H9 (cell line): ENCODE measurements around the gene MIEF1. TPM values are rescaled to one million over a fixed set of nuclear protein-coding genes. Genes with fewer than 3 reads are reported as not detected.

Source experiments
- DNase-seq: peaks from one replicate; pipeline ENCODE4 v3.0.0-alpha.2; 2017
- H2AFZ ChIP-seq: one replicate; pipeline ENCODE4 v1.6.1; 2013; ENCODE audit warnings: mild to moderate bottlenecking, low read length, control low read depth, moderate library complexity
- H2AK5ac ChIP-seq: 2 replicates; pipeline ENCODE4 v1.6.1; 2013; ENCODE audit warnings: low read length, control low read depth, mixed read lengths; ENCODE audit not compliant: insufficient read length
- H2BK120ac ChIP-seq: one replicate; pipeline ENCODE4 v1.6.1; 2013; ENCODE audit warnings: low read depth, mild to moderate bottlenecking, low read length, control low read depth, inconsistent platforms; ENCODE audit not compliant: poor library complexity, severe bottlenecking
- H2BK12ac ChIP-seq: 2 replicates; pipeline ENCODE4 v1.6.1; 2013; ENCODE audit warnings: low read length, control low read depth, mixed read lengths, low read depth; ENCODE audit not compliant: insufficient read length
- H2BK15ac ChIP-seq: 2 replicates; pipeline ENCODE4 v1.6.1; 2013; ENCODE audit warnings: low read depth, low read length, control low read depth
- H2BK20ac ChIP-seq: one replicate; pipeline ENCODE4 v1.6.1; 2013; ENCODE audit warnings: low read depth, mild to moderate bottlenecking, low read length, control low read depth, inconsistent platforms; ENCODE audit not compliant: poor library complexity, severe bottlenecking
- H2BK5ac ChIP-seq: 2 replicates; pipeline ENCODE4 v1.6.1; 2013; ENCODE audit warnings: low read length, control low read depth, mixed read lengths; ENCODE audit not compliant: insufficient read length
- H3K14ac ChIP-seq: 2 replicates; pipeline ENCODE4 v1.6.1; 2013; ENCODE audit warnings: low read length, control low read depth; ENCODE audit not compliant: insufficient read depth
- H3K18ac ChIP-seq: 2 replicates; pipeline ENCODE4 v1.6.1; 2013; ENCODE audit warnings: low read depth, mild to moderate bottlenecking, mixed read lengths, low read length, control low read depth; ENCODE audit not compliant: insufficient read length
- H3K23ac ChIP-seq: 2 replicates; pipeline ENCODE4 v1.6.1; 2013; ENCODE audit warnings: low read length, control low read depth, mixed read lengths, low read depth; ENCODE audit not compliant: insufficient read length
- H3K23me2 ChIP-seq: 2 replicates; pipeline ENCODE4 v1.6.1; 2013; ENCODE audit warnings: low read depth, mild to moderate bottlenecking, mixed read lengths, low read length, control low read depth; ENCODE audit not compliant: insufficient read length, poor library complexity, severe bottlenecking
- H3K27ac ChIP-seq: 2 replicates; pipeline ENCODE4 v1.5.1; 2013; ENCODE audit warnings: low read length, control low read depth, mixed read lengths, low read depth; ENCODE audit not compliant: insufficient read length
- H3K27me3 ChIP-seq: 2 replicates; pipeline ENCODE4 v1.6.1; 2013; ENCODE audit warnings: low read length, control low read depth, inconsistent platforms; ENCODE audit not compliant: insufficient read depth
- H3K4ac ChIP-seq: 2 replicates; pipeline ENCODE4 v1.6.1; 2013; ENCODE audit warnings: low read depth, mild to moderate bottlenecking, control low read depth, inconsistent platforms, low read length, moderate library complexity
- H3K4me1 ChIP-seq: 2 replicates; pipeline ENCODE4 v1.6.1; 2013; ENCODE audit warnings: low read length, control low read depth, inconsistent platforms; ENCODE audit not compliant: insufficient read depth
- H3K4me2 ChIP-seq: 2 replicates; pipeline ENCODE4 v1.6.1; 2013; ENCODE audit warnings: low read length, control low read depth, mixed read lengths; ENCODE audit not compliant: insufficient read length, insufficient read depth
- H3K56ac ChIP-seq: 2 replicates; pipeline ENCODE4 v1.6.1; 2013; ENCODE audit warnings: low read depth, mild to moderate bottlenecking, mixed read lengths, low read length, control low read depth; ENCODE audit not compliant: insufficient read length
- H3K79me1 ChIP-seq: 2 replicates; pipeline ENCODE4 v1.6.1; 2013; ENCODE audit warnings: low read depth, mild to moderate bottlenecking, moderate library complexity, low read length, control low read depth, inconsistent platforms; ENCODE audit not compliant: insufficient read depth, poor library complexity, severe bottlenecking
- H3K79me2 ChIP-seq: 2 replicates; pipeline ENCODE4 v1.6.1; 2013; ENCODE audit warnings: low read length, control low read depth, inconsistent platforms; ENCODE audit not compliant: insufficient read depth
- H3K9ac ChIP-seq: 2 replicates; pipeline ENCODE4 v1.6.1; 2013; ENCODE audit warnings: low read length, control low read depth, mixed read lengths; ENCODE audit not compliant: insufficient read length; ENCODE audit errors: extremely low read depth
- H3K9me3 ChIP-seq: one replicate; pipeline ENCODE4 v1.6.1; 2013; ENCODE audit warnings: low read depth, low read length, inconsistent platforms; ENCODE audit not compliant: control insufficient read depth
- H3T11ph ChIP-seq: one replicate; pipeline ENCODE4 v1.6.1; 2013; ENCODE audit warnings: mild to moderate bottlenecking, low read length, control low read depth, inconsistent platforms
- H4K20me1 ChIP-seq: one replicate; pipeline ENCODE4 v1.6.1; 2013; ENCODE audit not compliant: control insufficient read depth, insufficient read length, insufficient read depth
- H4K5ac ChIP-seq: 2 replicates; pipeline ENCODE4 v1.6.1; 2013; ENCODE audit warnings: low read depth, mild to moderate bottlenecking, mixed read lengths, low read length, control low read depth; ENCODE audit not compliant: insufficient read length
- H4K8ac ChIP-seq: replicated peaks from 2 replicates; pipeline ENCODE4 v1.6.1; 2013; ENCODE audit warnings: low read length, control low read depth, mixed read lengths, low read depth; ENCODE audit not compliant: insufficient read length
- H4K91ac ChIP-seq: 2 replicates; pipeline ENCODE4 v1.6.1; 2013; ENCODE audit warnings: low read depth, mild to moderate bottlenecking, moderate library complexity, mixed read lengths, low read length, control low read depth; ENCODE audit not compliant: insufficient read length
- H3K27ac Mint-ChIP-seq, 3 experiments: 2 replicates in 2 of 3; 3 replicates in 1 of 3; pipeline ENCODE4 v1.8.0; 2020 to 2021; ENCODE audit warnings: mixed read lengths in 3 of 3, mild to moderate bottlenecking in 1 of 3, moderate library complexity in 1 of 3
- H3K27me3 Mint-ChIP-seq: 2 replicates; pipeline ENCODE4 v1.8.0; 2021; ENCODE audit warnings: low read depth, mild to moderate bottlenecking, moderate library complexity, mixed read lengths
- H3K36me3 Mint-ChIP-seq, 3 experiments: 2 replicates in 2 of 3; 3 replicates in 1 of 3; pipeline ENCODE4 v1.8.0; 2020 to 2021; ENCODE audit warnings: low read depth in 3 of 3, mixed read lengths in 3 of 3; ENCODE audit not compliant: insufficient read depth in 1 of 3
- H3K4me1 Mint-ChIP-seq, 2 experiments: 2 replicates each; pipeline ENCODE4 v1.8.0; 2020; ENCODE audit warnings: mixed read lengths in 2 of 2
- H3K4me3 Mint-ChIP-seq, 2 experiments: 2 replicates in 1 of 2; 3 replicates in 1 of 2; pipeline ENCODE4 v1.8.0; 2020 to 2021; ENCODE audit warnings: mild to moderate bottlenecking in 2 of 2, mixed read lengths in 2 of 2, moderate library complexity in 1 of 2
- H3K9me3 Mint-ChIP-seq, 2 experiments: 2 replicates in 1 of 2; 3 replicates in 1 of 2; pipeline ENCODE4 v1.8.0; 2020; ENCODE audit warnings: mild to moderate bottlenecking in 2 of 2, mixed read lengths in 2 of 2, moderate library complexity in 1 of 2
- WGBS: extraction: QIAGEN DNeasy Blood & Tissue Kit; methylation state at CpG from one replicate; pipeline ENCODE4 v1.1.7; 2013; ENCODE audit warnings: missing lambda C conversion rate, low lambda C conversion rate, mixed read lengths; ENCODE audit not compliant: insufficient read length; ENCODE audit errors: extremely low coverage; 5-methylcytosine and 5-hydroxymethylcytosine counted together
- total RNA-seq: library from RNA; stranded (reverse); gene quantifications from 2 replicates; pipeline ENCODE4 v1.2.1, GENCODE V29; 2021
- TF ChIP-seq, protein P1 (sequence below): fragments of 200-600 bp; sonication (generic); conservative IDR thresholded peaks from 3 replicates; pipeline ENCODE4 v1.8.0; 2021; ENCODE audit warnings: antibody characterized with exemption, mild to moderate bottlenecking

The MIEF1 gene
- total RNA-seq, 1 experiment from 2014 or later, result 32.6 TPM

GRCh38 chr22:39500101-39500500 is 2.0 kb upstream of the MIEF1 start:
- no peaks in the 10 kb centered on the region; the same call in 1 of the 2 replicates for H3K4me1 ChIP-seq
- H2BK12ac ChIP-seq, result no peak overlapping the region
- no peak overlapping the region for H3T11ph ChIP-seq
- no peak overlapping the region for H4K8ac ChIP-seq
- TF ChIP-seq, protein P1, sequence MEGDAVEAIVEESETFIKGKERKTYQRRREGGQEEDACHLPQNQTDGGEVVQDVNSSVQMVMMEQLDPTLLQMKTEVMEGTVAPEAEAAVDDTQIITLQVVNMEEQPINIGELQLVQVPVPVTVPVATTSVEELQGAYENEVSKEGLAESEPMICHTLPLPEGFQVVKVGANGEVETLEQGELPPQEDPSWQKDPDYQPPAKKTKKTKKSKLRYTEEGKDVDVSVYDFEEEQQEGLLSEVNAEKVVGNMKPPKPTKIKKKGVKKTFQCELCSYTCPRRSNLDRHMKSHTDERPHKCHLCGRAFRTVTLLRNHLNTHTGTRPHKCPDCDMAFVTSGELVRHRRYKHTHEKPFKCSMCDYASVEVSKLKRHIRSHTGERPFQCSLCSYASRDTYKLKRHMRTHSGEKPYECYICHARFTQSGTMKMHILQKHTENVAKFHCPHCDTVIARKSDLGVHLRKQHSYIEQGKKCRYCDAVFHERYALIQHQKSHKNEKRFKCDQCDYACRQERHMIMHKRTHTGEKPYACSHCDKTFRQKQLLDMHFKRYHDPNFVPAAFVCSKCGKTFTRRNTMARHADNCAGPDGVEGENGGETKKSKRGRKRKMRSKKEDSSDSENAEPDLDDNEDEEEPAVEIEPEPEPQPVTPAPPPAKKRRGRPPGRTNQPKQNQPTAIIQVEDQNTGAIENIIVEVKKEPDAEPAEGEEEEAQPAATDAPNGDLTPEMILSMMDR, result no peak
- no peak overlapping the region for H3K18ac ChIP-seq
- H3K79me1 ChIP-seq, result no peaks in the 10 kb centered on the region
- H2BK20ac ChIP-seq, result no peak overlapping the region
- Mint-ChIP-seq H3K9me3 (no peaks in the 10 kb centered on the region), H3K4me3 (no peak overlapping the region), H3K27me3 (peaks cover 84% of the 10 kb centered on the region), H3K4me1 (peaks cover 10 to 14% of the 10 kb centered on the region in 2 experiments), H3K27ac (no peak overlapping the region; a peak in 1 of 7 replicates), H3K36me3 (peaks cover 11 to 18% (median 14%) of the 10 kb centered on the region in 3 experiments; a peak in 6 of 7 replicates)
- no peak overlapping the region for H3K4me2 ChIP-seq
- no peaks in the 10 kb centered on the region for H3K9me3 ChIP-seq
- H2BK15ac ChIP-seq, result no peak overlapping the region
- no peak overlapping the region for H3K4ac ChIP-seq
- H2AK5ac ChIP-seq, result no peak overlapping the region
- no peak overlapping the region for H4K5ac ChIP-seq
- no peaks in the 10 kb centered on the region for H3K79me2 ChIP-seq
- no peak overlapping the region for H3K23ac ChIP-seq
- no peaks in the 10 kb centered on the region for H4K20me1 ChIP-seq
- H3K9ac ChIP-seq, result no peak overlapping the region
- no peak overlapping the region for H3K14ac ChIP-seq
- no peak overlapping the region for H2AFZ ChIP-seq
- no peak overlapping the region for H3K56ac ChIP-seq
- no peak overlapping the region for H2BK120ac ChIP-seq
- DNase-seq, result no peak
- H3K27ac ChIP-seq, result no peak overlapping the region
- no CpG with 5 or more reads among the region's 6 CpGs for WGBS
- H2BK5ac ChIP-seq, result no peak overlapping the region
- H4K91ac ChIP-seq, result no peak overlapping the region
- H3K27me3 ChIP-seq, result peaks cover 8% of the 10 kb centered on the region
- H3K23me2 ChIP-seq, result peaks cover 8% of the 10 kb centered on the region
